AG04450 (cell line): ENCODE results near the gene TPX2. TPM values are rescaled to one million over a fixed set of nuclear protein-coding genes. Genes with fewer than 3 reads are reported as not detected.
"Not testable (repeated sequence)": the region's sequence is repeated elsewhere in the genome, so short reads cannot be mapped to it uniquely, and the experiment has no call there.

Source experiments
- CTCF ChIA-PET: fragments of 300-600, 350-600 bp; formaldehyde crosslinking; extraction: SDS; loops from one replicate; lab custom pipeline; 2022; ENCODE audit warnings: antibody characterized with exemption, inconsistent platforms; lab: Charles Lee
- POLR2A ChIA-PET: fragments of 350-600 bp; formaldehyde crosslinking; extraction: SDS; loops from one replicate; lab custom pipeline; 2021; ENCODE audit warnings: antibody characterized with exemption, inconsistent platforms; lab: Yijun Ruan, JAX
- DNase-seq: peaks from one replicate; pipeline ENCODE4 v3.0.0-alpha.2; 2011; ENCODE audit warnings: low read depth, low spot score
- H3K27ac ChIP-seq: one replicate; pipeline ENCODE4 v1.5.1; 2012; ENCODE audit warnings: low read depth, low read length, control low read depth
- H3K27me3 ChIP-seq: one replicate; pipeline ENCODE4 v1.6.0; 2012; ENCODE audit warnings: low read length; ENCODE audit not compliant: control insufficient read depth, insufficient read depth
- H3K4me3 ChIP-seq: 2 replicates; pipeline ENCODE4 v1.5.1; 2011; ENCODE audit warnings: mild to moderate bottlenecking, low read depth, low read length, control low read depth
- H3K9me3 ChIP-seq: 2 replicates; pipeline ENCODE4 v1.5.1; 2012; ENCODE audit warnings: low read length; ENCODE audit not compliant: control insufficient read depth, insufficient read depth
- CTCF ChIP-seq: IDR thresholded peaks from 2 replicates; pipeline ENCODE4 v1.5.1; 2011; ENCODE audit warnings: low read depth, low read length, control low read depth, inconsistent platforms
- polyA plus RNA-seq: library from polyadenylated mRNA; depleted of rRNA; stranded (reverse); fragments of >200 nt; gene quantifications from 2 replicates; pipeline ENCODE4 v1.2.3, GENCODE V29; 2011

Gene TPX2
- polyA plus RNA-seq, 1 experiment: 24.4 TPM

GRCh38 chr20:31746068-31746878 is 7.2 kb downstream of the TPX2 start:
- no peak for TF ChIP-seq CTCF
- H3K4me3 ChIP-seq: no peak overlapping the region
- no peak for DNase-seq
- ChIA-PET CTCF (interaction anchor here (0.7 to 9.6 kb wide), 4 partner anchors 23 to 133 kb away, joined by 3 to 70 read pairs (median 4); partner anchors contain the start of gene BCL2L1), POLR2A (no interaction called here)
- no peaks in the 10 kb centered on the region for H3K9me3 ChIP-seq
- H3K27me3 ChIP-seq: no peaks in the 10 kb centered on the region
- no peak overlapping the region for H3K27ac ChIP-seq

- ChIA-PET CTCF (interaction anchor here (0.6 to 9.6 kb wide), 5 partner anchors 23 to 179 kb away, joined by 3 to 70 read pairs (median 3); partner anchors contain the start of gene BCL2L1), POLR2A (interaction anchor here (0.7 to 1.2 kb wide), 2 partner anchors 8 to 20 kb away, joined by 3 to 5 read pairs; partner anchors contain the start of gene TPX2)
- not testable (repeated sequence) for H3K27ac ChIP-seq
These were observed 7.9 kb downstream of the TPX2 start for GRCh38 chr20:31747028-31747427.

GRCh38 chr20:31747640-31748039 is 8.6 kb downstream of the TPX2 start:
- H3K27me3 ChIP-seq: no peaks in the 10 kb centered on the region
- CTCF ChIA-PET: interaction anchor here (0.6 to 9.6 kb wide), 7 partner anchors 24 to 205 kb away, joined by 3 to 70 read pairs (median 5); partner anchors contain the start of gene BCL2L1
- no peak for DNase-seq
- no peaks in the 10 kb centered on the region for H3K9me3 ChIP-seq
- no peak for TF ChIP-seq CTCF
- POLR2A ChIA-PET: interaction anchor here (0.7 to 1.2 kb wide), 3 partner anchors 9 to 21 kb away, joined by 3 to 9 read pairs (median 5); partner anchors contain the start of gene TPX2
- H3K4me3 ChIP-seq: no peak overlapping the region
- no peak overlapping the region for H3K27ac ChIP-seq

More at GRCh38 chr20:31747028-31747427, 7.9 kb downstream of the TPX2 start:
- not testable (repeated sequence) for DNase-seq, H3K27me3 ChIP-seq, H3K9me3 ChIP-seq, H3K4me3 ChIP-seq

GRCh38 chr20:31749223-31749622 is 10.1 kb downstream of the TPX2 start:
- H3K27me3 ChIP-seq: no peaks in the 10 kb centered on the region
- ChIA-PET CTCF (interaction anchor here (9.6 kb wide), 1 partner anchor 26 kb away, joined by 70 read pairs; the partner anchor contains the start of gene BCL2L1), POLR2A (no interaction called here)
- no peak overlapping the region for H3K4me3 ChIP-seq
- no peak for TF ChIP-seq CTCF
- H3K27ac ChIP-seq: no peak overlapping the region
- no peaks in the 10 kb centered on the region for H3K9me3 ChIP-seq
- DNase-seq: no peak

GRCh38 chr20:31751126-31751525 is 12.0 kb downstream of the TPX2 start:
- ChIA-PET CTCF (interaction anchor here (0.8 to 9.6 kb wide), 4 partner anchors 12 to 280 kb away, joined by 3 to 70 read pairs (median 4); partner anchors contain the start of genes BCL2L1 and TPX2), POLR2A (interaction anchor here (1.7 kb wide), 1 partner anchor 12 kb away, joined by 5 read pairs; the partner anchor contains the start of gene TPX2)
- DNase-seq: peak; percentile 78
- Histone ChIP-seq H3K27ac (peak overlapping the region; percentile 86), H3K9me3 (no peaks in the 10 kb centered on the region), H3K4me3 (no peak overlapping the region), H3K27me3 (no peaks in the 10 kb centered on the region)
- TF ChIP-seq CTCF: no peak
